HEK293 (cell line): ENCODE results near the gene IGFN1.

Experiments used
- CTCF ChIA-PET: fragments of 350-600 bp; formaldehyde crosslinking; extraction: SDS; loops from one replicate; lab custom pipeline; 2021; ENCODE audit warnings: antibody characterized with exemption; lab: Yijun Ruan, JAX
- POLR2A ChIA-PET: fragments of 300-600 bp; formaldehyde crosslinking; extraction: SDS; loops from one replicate; lab custom pipeline; 2020; ENCODE audit warnings: antibody characterized with exemption, inconsistent platforms; lab: Yijun Ruan, JAX
- H3K27ac ChIP-seq: fragments of 200-500 bp; sonication (Bioruptor generic); 2 replicates; pipeline ENCODE4 v1.5.1; 2014; ENCODE audit warnings: low read depth, low read length, control low read depth, inconsistent platforms; ENCODE audit errors: extremely low read depth
- H3K36me3 ChIP-seq, 2 experiments: fragments of 200-500 bp in 1 of 2; sonication (Bioruptor generic) in 1 of 2; 1 replicate in 1 of 2; 2 replicates in 1 of 2; pipeline ENCODE4 v1.5.1; 2014 to 2017; ENCODE audit warnings: inconsistent platforms in 2 of 2, low read length in 2 of 2; ENCODE audit not compliant: control insufficient read depth in 2 of 2, insufficient read depth in 1 of 2
- H3K4me1 ChIP-seq: fragments of 200-500 bp; sonication (Bioruptor generic); 2 replicates; pipeline ENCODE4 v1.5.1; 2014; ENCODE audit warnings: mild to moderate bottlenecking, low read length, inconsistent platforms; ENCODE audit not compliant: control insufficient read depth, insufficient read depth
- H3K4me3 ChIP-seq: 2 replicates; pipeline ENCODE4 v1.5.1; 2011; ENCODE audit warnings: low read depth, mild to moderate bottlenecking, control low read depth, low read length, moderate library complexity
- H3K9me3 ChIP-seq: fragments of 200-500 bp; sonication (Bioruptor generic); 2 replicates; pipeline ENCODE4 v1.5.1; 2014; ENCODE audit warnings: low read depth, low read length, inconsistent platforms; ENCODE audit not compliant: control insufficient read depth, insufficient read depth
- HOXC10 ChIP-seq: sonication (generic); formaldehyde crosslinking; IDR thresholded peaks from 2 replicates; pipeline ENCODE4 v1.8.1; 2023; ENCODE audit warnings: mild to moderate bottlenecking, missing genetic modification reagents
- TCF7L2 ChIP-seq: IDR thresholded peaks from 2 replicates; pipeline ENCODE4 v1.6.1; 2011; ENCODE audit warnings: low read depth, mild to moderate bottlenecking, inconsistent platforms, low read length, moderate library complexity, borderline replicate concordance
- ZNF280D ChIP-seq: fragments of 450-650 bp; formaldehyde crosslinking; IDR thresholded peaks from 2 replicates; pipeline ENCODE4 v1.5.1; 2016; ENCODE audit warnings: missing biosample characterization, missing genetic modification characterization
- ZNF311 ChIP-seq: fragments of 450-650 bp; formaldehyde crosslinking; IDR thresholded peaks from 2 replicates; pipeline ENCODE4 v1.5.1; 2017; ENCODE audit warnings: missing biosample characterization, missing genetic modification characterization, borderline replicate concordance
- ZNF510 ChIP-seq: fragments of 450-650 bp; formaldehyde crosslinking; IDR thresholded peaks from 2 replicates; pipeline ENCODE4 v1.5.1; 2018; ENCODE audit warnings: mild to moderate bottlenecking, missing genetic modification characterization, missing biosample characterization; ENCODE audit not compliant: insufficient replicate concordance
- ZNF514 ChIP-seq: fragments of 450-650 bp; formaldehyde crosslinking; IDR thresholded peaks from 2 replicates; pipeline ENCODE4 v1.5.1; 2016; ENCODE audit warnings: missing biosample characterization, missing genetic modification characterization
- ZNF530 ChIP-seq: fragments of 450-650 bp; formaldehyde crosslinking; IDR thresholded peaks from 2 replicates; pipeline ENCODE4 v1.5.1; 2016; ENCODE audit warnings: low read depth, missing biosample characterization, missing genetic modification characterization
- ZNF548 ChIP-seq: fragments of 450-650 bp; formaldehyde crosslinking; IDR thresholded peaks from 2 replicates; pipeline ENCODE4 v1.5.1; 2016; ENCODE audit warnings: missing biosample characterization, missing genetic modification characterization
- ZNF555 ChIP-seq: fragments of 450-650 bp; formaldehyde crosslinking; conservative IDR thresholded peaks from 2 replicates; pipeline ENCODE4 v1.5.1; 2017; ENCODE audit warnings: missing biosample characterization, mild to moderate bottlenecking, missing genetic modification characterization, inconsistent platforms
- ZNF558 ChIP-seq: fragments of 450-650 bp; formaldehyde crosslinking; IDR thresholded peaks from 2 replicates; pipeline ENCODE4 v1.5.1; 2016; ENCODE audit warnings: missing biosample characterization, missing genetic modification characterization
- ZNF571 ChIP-seq: fragments of 450-650 bp; formaldehyde crosslinking; IDR thresholded peaks from 2 replicates; pipeline ENCODE4 v1.5.0; 2017; ENCODE audit warnings: missing biosample characterization, missing genetic modification characterization
- ZNF585B ChIP-seq: fragments of 450-650 bp; formaldehyde crosslinking; IDR thresholded peaks from 2 replicates; pipeline ENCODE4 v1.5.1; 2016; ENCODE audit warnings: missing biosample characterization, missing genetic modification characterization
- ZNF624 ChIP-seq: fragments of 450-650 bp; formaldehyde crosslinking; IDR thresholded peaks from 2 replicates; pipeline ENCODE4 v1.5.1; 2017; ENCODE audit warnings: missing biosample characterization, missing genetic modification characterization
- ZNF639 ChIP-seq: fragments of 450-650 bp; formaldehyde crosslinking; IDR thresholded peaks from 2 replicates; pipeline ENCODE4 v1.5.1; 2016; ENCODE audit warnings: missing biosample characterization, missing genetic modification characterization
- ZNF791 ChIP-seq: fragments of 450-650 bp; formaldehyde crosslinking; IDR thresholded peaks from 2 replicates; pipeline ENCODE4 v1.5.1; 2016; ENCODE audit warnings: missing biosample characterization, missing genetic modification characterization
- TF ChIP-seq, protein P1 (sequence below): fragments of 450-650 bp; formaldehyde crosslinking; IDR thresholded peaks from 2 replicates; pipeline ENCODE4 v1.5.1; 2016; ENCODE audit warnings: missing biosample characterization, missing genetic modification characterization, borderline replicate concordance
- TF ChIP-seq, protein P2 (sequence below): fragments of 450-650 bp; formaldehyde crosslinking; IDR thresholded peaks from 2 replicates; pipeline ENCODE4 v1.5.1; 2016; ENCODE audit warnings: missing biosample characterization, missing genetic modification characterization

IGFN1 gene

GRCh38 chr1:201269281-201269680 lies 78.7 kb downstream of the IGFN1 start (continued):
- TF ChIP-seq ZNF510 (tag by site-specific recombination) = no peak
- TF ChIP-seq ZNF311 = no peak
- no peak for TF ChIP-seq ZNF639 (tag by site-specific recombination)
- TF ChIP-seq ZNF558 (tag by site-specific recombination) = no peak
- TF ChIP-seq ZNF514 (tag by site-specific recombination) = no peak
- TF ChIP-seq ZNF571 (tag by site-specific recombination) = no peak
- TF ChIP-seq, protein P1, sequence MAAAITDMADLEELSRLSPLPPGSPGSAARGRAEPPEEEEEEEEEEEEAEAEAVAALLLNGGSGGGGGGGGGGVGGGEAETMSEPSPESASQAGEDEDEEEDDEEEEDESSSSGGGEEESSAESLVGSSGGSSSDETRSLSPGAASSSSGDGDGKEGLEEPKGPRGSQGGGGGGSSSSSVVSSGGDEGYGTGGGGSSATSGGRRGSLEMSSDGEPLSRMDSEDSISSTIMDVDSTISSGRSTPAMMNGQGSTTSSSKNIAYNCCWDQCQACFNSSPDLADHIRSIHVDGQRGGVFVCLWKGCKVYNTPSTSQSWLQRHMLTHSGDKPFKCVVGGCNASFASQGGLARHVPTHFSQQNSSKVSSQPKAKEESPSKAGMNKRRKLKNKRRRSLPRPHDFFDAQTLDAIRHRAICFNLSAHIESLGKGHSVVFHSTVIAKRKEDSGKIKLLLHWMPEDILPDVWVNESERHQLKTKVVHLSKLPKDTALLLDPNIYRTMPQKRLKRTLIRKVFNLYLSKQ (tag by site-specific recombination) = no peak
- no peak for TF ChIP-seq ZNF548 (tag by site-specific recombination)
- TF ChIP-seq, protein P2, sequence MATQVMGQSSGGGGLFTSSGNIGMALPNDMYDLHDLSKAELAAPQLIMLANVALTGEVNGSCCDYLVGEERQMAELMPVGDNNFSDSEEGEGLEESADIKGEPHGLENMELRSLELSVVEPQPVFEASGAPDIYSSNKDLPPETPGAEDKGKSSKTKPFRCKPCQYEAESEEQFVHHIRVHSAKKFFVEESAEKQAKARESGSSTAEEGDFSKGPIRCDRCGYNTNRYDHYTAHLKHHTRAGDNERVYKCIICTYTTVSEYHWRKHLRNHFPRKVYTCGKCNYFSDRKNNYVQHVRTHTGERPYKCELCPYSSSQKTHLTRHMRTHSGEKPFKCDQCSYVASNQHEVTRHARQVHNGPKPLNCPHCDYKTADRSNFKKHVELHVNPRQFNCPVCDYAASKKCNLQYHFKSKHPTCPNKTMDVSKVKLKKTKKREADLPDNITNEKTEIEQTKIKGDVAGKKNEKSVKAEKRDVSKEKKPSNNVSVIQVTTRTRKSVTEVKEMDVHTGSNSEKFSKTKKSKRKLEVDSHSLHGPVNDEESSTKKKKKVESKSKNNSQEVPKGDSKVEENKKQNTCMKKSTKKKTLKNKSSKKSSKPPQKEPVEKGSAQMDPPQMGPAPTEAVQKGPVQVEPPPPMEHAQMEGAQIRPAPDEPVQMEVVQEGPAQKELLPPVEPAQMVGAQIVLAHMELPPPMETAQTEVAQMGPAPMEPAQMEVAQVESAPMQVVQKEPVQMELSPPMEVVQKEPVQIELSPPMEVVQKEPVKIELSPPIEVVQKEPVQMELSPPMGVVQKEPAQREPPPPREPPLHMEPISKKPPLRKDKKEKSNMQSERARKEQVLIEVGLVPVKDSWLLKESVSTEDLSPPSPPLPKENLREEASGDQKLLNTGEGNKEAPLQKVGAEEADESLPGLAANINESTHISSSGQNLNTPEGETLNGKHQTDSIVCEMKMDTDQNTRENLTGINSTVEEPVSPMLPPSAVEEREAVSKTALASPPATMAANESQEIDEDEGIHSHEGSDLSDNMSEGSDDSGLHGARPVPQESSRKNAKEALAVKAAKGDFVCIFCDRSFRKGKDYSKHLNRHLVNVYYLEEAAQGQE = no peak
- TF ChIP-seq ZNF791 (tag by site-specific recombination) = no peak
- no peak for TF ChIP-seq ZNF280D (tag by site-specific recombination)
- TF ChIP-seq ZNF585B = no peak
- TF ChIP-seq, all 188 proteins: peak for 0

GRCh38 chr1:201269900-201270410 lies 79.3 kb downstream of the IGFN1 start:
- CTCF ChIA-PET = interaction anchor here (0.6 kb wide), 2 partner anchors 16 to 1380 kb away, joined by 3 to 4 read pairs; no protein-coding TSS in a partner anchor

More at GRCh38 chr1:201269900-201270410, 79.3 kb downstream of the IGFN1 start:
- H3K4me1 ChIP-seq = no peaks in the 10 kb centered on the region
- POLR2A ChIA-PET = no interaction called here
- no peaks in the 10 kb centered on the region for H3K9me3 ChIP-seq
- H3K4me3 ChIP-seq = no peak overlapping the region
- no peaks in the 10 kb centered on the region for H3K36me3 ChIP-seq
- H3K27ac ChIP-seq = no peak overlapping the region
- TF ChIP-seq ZNF555 (tag by site-specific recombination) = no peak
- no peak for TF ChIP-seq TCF7L2
- TF ChIP-seq ZNF530 (tag by site-specific recombination) = no peak
- no peak for TF ChIP-seq ZNF624 (tag by site-specific recombination)
- TF ChIP-seq HOXC10 (CRISPR knock-in tag) = no peak
- TF ChIP-seq ZNF791 (tag by site-specific recombination) = no peak
